Measurements from ENCODE around the gene HOXB13.
A peak's percentile ranks its signal among the peaks of the same experiment; 100 is the strongest.

Gene HOXB13

DNA sequence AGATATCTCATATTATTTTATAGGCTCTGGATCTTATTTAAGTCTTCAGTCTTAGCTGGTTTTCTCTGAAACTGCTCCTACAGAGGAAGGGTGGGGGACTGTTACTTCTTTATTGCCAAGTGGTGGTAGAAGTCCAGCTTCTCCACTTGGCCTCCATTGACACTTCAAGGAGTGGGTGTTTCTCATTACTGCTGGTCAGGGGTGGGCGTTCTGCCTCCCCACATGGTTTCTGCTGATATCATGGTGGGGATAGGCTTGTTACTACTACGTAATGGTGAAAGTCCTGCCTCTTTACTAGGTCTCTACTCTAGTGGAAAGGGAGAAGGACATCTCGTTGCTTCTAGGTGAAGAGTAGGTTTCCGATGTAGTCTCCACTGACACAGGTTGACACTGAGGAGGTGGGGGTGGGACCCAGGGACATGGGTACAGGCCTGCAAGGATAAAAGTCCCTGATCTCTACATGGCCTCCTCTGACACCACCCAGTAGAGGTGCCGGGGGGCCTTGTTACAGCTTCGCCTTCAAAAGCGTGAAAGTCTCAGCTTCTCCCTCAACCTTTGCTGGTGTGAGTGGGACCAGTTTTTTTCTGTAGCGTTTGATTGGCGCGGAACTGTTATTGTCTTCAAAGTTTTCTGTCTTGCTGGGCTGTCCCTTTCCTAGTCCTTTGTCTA is 26.6 kb downstream of the HOXB13 start:
- DNase-seq, result no peak

GRCh38 chr17:48693178-48693577 is 35.4 kb downstream of the HOXB13 start:
- no peak for DNase-seq

DNA sequence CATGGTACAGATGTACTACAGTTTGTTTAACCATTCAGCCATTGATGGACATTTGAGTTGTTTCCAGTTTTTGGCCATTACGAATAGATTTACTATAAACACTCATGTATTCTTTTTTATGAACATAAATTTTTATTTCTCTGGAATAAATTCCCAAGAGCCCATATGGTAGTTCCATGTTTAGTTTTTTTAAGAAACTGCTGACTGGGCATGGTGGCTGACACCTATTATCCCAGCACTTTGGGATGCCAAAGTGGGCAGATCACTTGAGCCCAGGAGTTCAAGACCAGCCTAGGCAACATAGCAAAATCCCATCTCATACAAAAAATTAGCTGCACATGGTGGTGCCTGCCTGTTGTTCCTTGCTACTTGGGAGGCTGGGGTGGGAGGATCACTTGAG is 36.5 kb downstream of the HOXB13 start:
- no peak for DNase-seq

GRCh38 chr17:48690655-48691054 is 37.9 kb downstream of the HOXB13 start:
- DNase-seq, result no peak

DNA sequence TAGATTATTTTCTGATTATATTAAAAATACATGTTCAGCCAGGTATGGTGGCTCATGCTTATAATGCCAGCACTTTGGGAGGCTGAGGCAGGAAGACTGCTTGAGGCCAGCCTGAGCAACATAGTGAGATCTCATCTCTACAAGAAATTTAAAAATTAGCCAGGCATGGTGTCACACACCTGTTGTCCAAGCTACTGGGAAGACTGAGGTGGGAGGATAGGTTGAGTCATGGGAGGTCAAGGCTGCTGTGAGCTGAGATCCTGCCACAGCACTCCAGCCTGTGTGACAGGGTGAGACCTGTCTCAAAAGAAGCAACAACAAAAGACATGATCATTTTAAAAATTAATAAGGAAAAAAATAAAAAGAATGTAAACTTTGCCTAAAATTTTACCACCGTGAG is 46.9 kb downstream of the HOXB13 start:
- no peak for DNase-seq

DNA sequence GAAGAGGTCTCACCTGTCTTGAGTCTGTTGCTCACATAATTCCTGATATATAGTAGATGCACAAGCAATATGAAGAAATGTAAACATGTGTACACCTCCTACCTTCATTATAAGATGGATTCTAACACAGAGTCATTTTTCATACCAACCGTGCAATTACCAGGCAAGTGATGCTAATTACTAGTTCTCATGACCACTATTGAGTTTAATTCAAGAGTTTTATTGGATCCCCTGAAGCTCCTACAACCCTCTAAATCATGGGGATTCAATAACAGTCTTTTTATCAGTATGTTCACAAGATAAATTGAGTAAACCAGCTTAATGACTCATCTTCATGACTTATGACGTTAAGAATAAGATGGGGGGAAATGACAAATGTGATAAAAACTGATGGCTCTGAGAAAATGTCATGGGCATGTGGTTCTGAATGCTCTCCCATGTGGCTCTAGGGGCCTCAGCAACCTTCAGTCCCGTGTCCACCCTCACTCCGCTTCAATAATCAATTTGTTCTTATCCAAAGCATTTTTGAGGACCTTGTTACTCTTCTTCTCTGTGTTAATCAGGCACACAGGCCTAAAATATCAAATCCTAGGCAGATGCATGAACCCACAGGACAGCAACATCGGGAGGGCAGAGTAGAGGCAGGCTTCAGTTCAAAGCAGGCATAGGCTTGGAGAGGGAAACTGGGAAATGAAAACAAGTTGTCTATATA is 49.0 kb downstream of the HOXB13 start:
- DNase-seq, result no peak

- DNase-seq, result peak; percentile 32
Observed at GRCh38 chr17:48678141-48678971, 50.2 kb downstream of the HOXB13 start.

DNA sequence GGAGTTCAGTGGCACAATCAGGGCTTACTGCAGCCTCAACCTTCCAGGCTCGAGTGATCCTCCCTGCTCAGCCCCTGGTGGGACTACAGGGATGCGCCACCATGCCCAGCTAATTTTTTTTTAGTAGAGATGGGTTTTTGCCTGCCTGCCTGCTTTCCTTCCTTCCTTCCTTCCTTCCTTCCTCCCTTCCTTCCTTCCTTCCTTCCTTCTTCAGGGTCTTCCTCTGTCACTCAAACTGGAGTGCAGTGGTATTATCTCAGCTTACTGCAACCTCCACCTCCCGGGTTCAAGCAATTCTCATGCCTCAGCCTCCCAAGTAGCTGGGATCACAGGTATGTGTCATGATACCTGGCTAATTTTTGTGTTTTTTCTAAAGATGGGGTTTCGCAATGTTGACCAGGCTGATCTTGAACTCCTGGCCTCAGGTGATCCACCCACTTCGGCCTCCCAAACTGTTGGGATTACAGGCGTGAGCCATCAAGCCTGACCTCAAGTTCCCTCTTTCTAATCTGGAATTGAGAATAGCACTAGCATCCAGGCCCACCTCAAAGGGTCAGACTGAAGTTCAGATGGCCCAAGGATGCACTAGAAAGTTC is 51.5 kb downstream of the HOXB13 start:
- DNase-seq, result no peak
